ENCODE measurements around the gene INPP5A. TPM values are rescaled to one million over a fixed set of nuclear protein-coding genes. Genes with fewer than 3 reads are reported as not detected.
A peak's percentile ranks its signal among the peaks of the same experiment; 100 is the strongest.

INPP5A gene
- total RNA-seq, 2 donors from 2014 or later, result 9.2 to 14.5 TPM

DNA sequence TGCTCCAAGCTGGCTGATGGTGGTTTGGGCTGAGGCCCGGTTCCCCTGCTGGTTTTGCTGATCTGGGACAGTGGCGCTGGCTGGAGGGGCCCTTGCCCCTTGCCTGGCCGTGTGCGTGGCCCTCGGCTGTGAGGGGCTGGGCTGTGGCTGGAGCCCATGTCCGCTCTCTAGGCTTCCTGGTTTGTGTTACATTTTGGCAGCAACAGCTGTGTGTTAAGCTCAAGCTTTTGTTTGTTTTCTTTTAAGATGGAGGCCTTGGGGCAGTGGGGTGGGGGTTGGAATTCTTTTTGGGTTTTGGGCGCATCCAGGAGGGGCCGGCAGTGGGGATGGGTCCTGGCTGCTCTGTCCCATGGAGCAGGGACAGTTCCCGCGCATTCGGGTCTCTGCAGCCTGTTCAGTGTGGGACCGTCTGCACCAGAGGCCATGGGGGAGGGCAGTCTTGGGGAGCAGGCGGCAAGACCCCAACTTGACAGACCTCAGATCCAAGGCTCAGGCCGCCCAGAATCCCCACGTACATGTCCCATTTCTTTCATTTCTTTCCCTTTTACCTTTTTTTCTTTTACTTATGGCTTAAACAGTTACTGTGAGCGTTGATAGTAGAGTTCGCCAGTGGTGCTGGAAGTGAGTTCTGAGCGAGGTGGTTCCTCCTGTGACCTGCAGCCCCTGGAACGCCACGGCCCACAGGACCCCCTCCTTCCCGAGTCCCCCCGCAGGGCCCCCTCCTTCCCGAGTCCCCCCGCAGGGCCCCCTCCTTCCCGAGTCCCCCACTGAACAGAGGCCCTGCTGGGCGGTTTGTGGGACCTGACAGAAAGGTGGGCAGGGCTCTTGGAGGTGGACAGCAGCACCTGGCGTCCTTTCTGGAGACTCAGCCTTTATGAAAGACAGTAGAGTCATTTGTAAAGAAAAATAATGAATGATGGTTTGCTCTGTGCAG lies 75.3 kb downstream of the INPP5A start:
- intact Hi-C loops (cut with DNase I), result no loop called here
- WGBS, 2 donors, result 81 to 93% methylated on average over 21 to 25 of the region's 27 CpGs
- TF ChIP-seq, protein P1, sequence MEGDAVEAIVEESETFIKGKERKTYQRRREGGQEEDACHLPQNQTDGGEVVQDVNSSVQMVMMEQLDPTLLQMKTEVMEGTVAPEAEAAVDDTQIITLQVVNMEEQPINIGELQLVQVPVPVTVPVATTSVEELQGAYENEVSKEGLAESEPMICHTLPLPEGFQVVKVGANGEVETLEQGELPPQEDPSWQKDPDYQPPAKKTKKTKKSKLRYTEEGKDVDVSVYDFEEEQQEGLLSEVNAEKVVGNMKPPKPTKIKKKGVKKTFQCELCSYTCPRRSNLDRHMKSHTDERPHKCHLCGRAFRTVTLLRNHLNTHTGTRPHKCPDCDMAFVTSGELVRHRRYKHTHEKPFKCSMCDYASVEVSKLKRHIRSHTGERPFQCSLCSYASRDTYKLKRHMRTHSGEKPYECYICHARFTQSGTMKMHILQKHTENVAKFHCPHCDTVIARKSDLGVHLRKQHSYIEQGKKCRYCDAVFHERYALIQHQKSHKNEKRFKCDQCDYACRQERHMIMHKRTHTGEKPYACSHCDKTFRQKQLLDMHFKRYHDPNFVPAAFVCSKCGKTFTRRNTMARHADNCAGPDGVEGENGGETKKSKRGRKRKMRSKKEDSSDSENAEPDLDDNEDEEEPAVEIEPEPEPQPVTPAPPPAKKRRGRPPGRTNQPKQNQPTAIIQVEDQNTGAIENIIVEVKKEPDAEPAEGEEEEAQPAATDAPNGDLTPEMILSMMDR (IDR thresholded peaks at IDR 0.05), result no peak
- TF ChIP-seq POLR2A (IDR thresholded peaks at IDR 0.05), result no peak
- Histone ChIP-seq H3K4me3 (no peak overlapping the region), H3K27ac (no peak overlapping the region), H3K27me3 (no peaks in the 10 kb centered on the region), H3K9me3 (no peaks in the 10 kb centered on the region), H3K4me1 (no peaks in the 10 kb centered on the region), H3K36me3 (replicated peaks in 1 of 2; ENCODE audit: insufficient read depth in 1 of 2, low read depth in 2 of 2) (no peaks in the 10 kb centered on the region)
- ATAC-seq, result no peak
- peak in 1 of 4 donors; percentile 8 for DNase-seq

DNA sequence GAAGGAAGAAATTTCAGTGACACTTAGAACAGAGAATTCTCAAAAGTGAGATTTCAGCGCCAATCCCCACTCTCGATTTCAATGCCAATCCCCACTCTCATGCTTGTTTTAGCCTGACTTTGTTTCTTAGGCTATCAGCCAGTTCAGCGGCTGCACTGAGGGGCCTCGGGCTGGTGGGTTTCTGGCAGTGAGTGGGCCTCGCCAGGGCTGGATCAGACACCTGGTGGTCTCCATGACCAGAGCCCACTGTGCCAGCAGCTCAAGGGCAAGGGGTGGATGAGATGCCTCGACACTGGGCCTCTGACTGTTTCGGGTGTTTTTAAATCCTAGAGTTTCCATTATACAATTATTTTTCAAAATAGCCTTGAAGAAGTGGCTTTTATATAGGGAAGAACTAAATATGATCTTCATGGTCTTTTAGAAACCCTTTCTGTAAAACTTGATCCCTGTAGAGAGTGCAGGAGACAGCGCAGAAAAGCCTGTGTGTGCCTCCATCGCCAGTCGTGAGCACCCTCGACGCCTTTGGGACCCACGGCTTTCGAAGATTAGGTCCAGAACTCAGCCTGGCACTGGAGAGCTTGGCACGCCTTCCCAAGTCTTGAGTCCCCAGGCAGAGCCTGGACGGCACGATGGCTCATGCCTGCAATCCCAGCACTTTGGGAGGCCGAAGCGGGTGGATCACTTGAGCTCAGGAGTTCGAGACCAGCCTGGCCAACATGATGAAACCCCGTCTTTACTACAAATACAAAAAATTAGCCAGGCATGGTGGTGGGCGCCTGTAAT lies 76.2 kb downstream of the INPP5A start:
- H3K27ac ChIP-seq, result no peak overlapping the region
- no peak overlapping the region for H3K4me3 ChIP-seq
- H3K4me1 ChIP-seq, result no peaks in the 10 kb centered on the region
- DNase-seq (peak in 1 of 4 donors; percentile 6), ATAC-seq (no peak)
- no peaks in the 10 kb centered on the region for H3K36me3 ChIP-seq (replicated peaks in 1 of 2; ENCODE audit: insufficient read depth in 1 of 2, low read depth in 2 of 2)
- no peaks in the 10 kb centered on the region for H3K27me3 ChIP-seq
- no peaks in the 10 kb centered on the region for H3K9me3 ChIP-seq
- TF ChIP-seq, protein P1 (IDR thresholded peaks at IDR 0.05), result no peak
- TF ChIP-seq POLR2A (IDR thresholded peaks at IDR 0.05), result no peak
- intact Hi-C loops (cut with DNase I), result no loop called here
- 95 to 98% methylated on average over 21 to 22 of the region's 22 CpGs for WGBS, 2 donors

DNA sequence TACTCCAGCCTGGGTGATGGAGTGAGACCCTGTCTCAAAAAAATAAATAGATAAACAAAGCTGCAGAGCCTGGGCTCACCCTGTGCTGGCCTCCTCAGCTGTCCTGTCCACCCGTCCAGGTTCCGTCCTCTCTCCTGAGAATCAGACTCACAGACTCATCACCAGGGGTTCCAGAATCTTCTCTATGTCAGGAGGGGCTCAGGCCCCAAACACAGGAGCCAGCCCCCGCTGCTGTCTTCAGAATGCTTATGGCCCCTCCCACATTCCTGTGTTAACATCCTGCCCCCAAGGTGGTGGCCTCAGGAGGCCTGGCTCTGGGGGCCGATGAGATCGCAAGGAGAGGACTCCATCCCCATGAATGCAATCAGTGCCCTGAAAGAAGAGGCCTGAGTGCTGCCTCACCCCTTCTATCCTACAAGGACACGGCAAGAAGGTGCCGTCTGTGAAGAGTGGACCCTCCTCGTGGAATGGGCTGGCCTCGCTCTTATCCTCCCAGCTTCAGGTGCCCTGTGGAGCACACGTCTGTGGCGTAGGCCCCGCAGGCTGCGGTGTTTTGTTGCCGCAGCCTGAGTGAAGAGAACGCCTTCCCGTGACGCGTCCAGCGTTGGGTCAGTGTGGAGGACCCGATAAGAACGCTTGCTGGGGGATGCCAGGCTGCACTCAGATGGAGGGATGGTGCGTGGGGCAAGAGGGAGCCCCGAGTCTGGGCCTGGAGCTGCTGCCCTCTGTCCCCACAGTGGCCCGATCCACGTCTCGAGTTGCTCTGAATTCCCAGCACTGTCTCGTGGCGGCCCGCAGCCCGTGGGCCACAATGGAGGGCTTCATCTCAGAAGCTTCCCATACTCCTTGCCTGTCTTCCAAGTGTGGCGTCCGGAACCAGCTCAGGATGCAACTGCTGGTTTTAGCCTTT lies 77.1 kb downstream of the INPP5A start:
- Histone ChIP-seq H3K9me3 (peaks cover 0 to under 1% (median 0%) of the 10 kb centered on the region in 3 donors), H3K27me3 (no peaks in the 10 kb centered on the region), H3K4me1 (no peaks in the 10 kb centered on the region), H3K27ac (no peak overlapping the region), H3K36me3 (replicated peaks in 1 of 2; ENCODE audit: insufficient read depth in 1 of 2, low read depth in 2 of 2) (no peaks in the 10 kb centered on the region), H3K4me3 (no peak overlapping the region)
- WGBS, 2 donors, result 95 to 96% methylated on average over 31 to 32 of the region's 32 CpGs
- peak in 1 of 4 donors; percentile 5 for DNase-seq
- ATAC-seq, result no peak
- intact Hi-C loops (cut with DNase I), result no loop called here
- TF ChIP-seq POLR2A (IDR thresholded peaks at IDR 0.05), result no peak
- TF ChIP-seq, protein P1 (IDR thresholded peaks at IDR 0.05), result no peak

DNA sequence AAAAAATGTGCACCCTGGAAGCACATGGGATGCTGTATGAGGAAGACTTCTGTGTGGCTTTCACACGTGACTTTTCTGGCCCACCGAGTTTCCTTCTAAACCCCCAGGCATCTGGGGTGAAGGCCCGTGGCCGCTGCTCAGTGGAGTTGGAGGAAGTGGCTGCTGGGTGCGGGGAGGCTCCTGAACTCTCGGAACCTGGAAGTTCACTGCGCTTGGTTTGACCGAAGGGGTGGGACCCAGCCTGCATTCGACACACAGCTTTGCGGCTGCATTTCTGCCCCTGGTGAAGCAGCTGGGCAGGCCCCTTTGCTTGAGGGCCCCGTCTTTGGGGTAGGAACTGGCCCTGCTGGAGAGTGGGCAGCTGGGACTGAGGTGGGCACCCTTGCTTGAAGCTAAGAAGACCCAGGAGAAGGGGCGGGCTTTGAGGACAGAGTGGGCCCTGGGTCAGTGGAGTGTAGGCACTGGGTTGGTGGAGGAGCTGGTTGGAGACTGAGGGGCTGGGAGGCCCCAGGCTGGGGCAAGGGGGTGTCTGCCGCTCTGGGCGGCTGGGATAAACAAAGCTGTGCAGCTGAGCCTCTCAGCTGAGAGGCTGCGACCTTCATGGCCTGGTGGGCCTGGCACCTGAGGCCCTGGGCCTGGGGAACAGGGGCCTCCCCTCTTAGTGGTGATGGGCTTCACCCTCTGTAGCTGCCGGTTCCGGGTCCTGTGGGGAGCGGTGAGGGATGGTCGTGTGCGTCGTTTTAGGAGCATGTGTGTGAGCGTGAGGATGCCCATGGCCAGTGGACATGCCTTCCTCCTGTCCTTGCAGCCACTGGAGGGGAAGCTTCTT lies 78.0 kb downstream of the INPP5A start:
- TF ChIP-seq POLR2A (IDR thresholded peaks at IDR 0.05), result no peak
- TF ChIP-seq, protein P1 (IDR thresholded peaks at IDR 0.05), result no peak
- Histone ChIP-seq H3K9me3 (peaks cover 0 to 6% (median 0%) of the 10 kb centered on the region in 3 donors), H3K4me3 (no peak overlapping the region), H3K36me3 (replicated peaks in 1 of 2; ENCODE audit: insufficient read depth in 1 of 2, low read depth in 2 of 2) (no peaks in the 10 kb centered on the region), H3K27ac (no peak overlapping the region), H3K27me3 (no peaks in the 10 kb centered on the region), H3K4me1 (no peaks in the 10 kb centered on the region)
- intact Hi-C loops (cut with DNase I), result no loop called here
- ATAC-seq (no peak), DNase-seq (peak in 1 of 4 donors; percentile 7)
- WGBS, 2 donors, result 92 to 95% methylated on average over 20 to 22 of the region's 22 CpGs
